ENCODE measurements around the gene RNF115. TPM values are rescaled to one million over a fixed set of nuclear protein-coding genes. Genes with fewer than 3 reads are reported as not detected.

Gene RNF115
- total RNA-seq, 3 donors from 2014 or later: 24.3 to 28.2 (median 26.1) TPM

GRCh38 chr1:145740269-145740668 is 83.6 kb downstream of the RNF115 start:
- intact Hi-C loops (cut with DNase I; ENCODE audit: low total_unique reads): no loop called here
- no peak for DNase-seq (ENCODE audit: low spot score in 2 of 2)
- no peaks in the 10 kb centered on the region for H3K27me3 ChIP-seq
- H3K4me3 ChIP-seq: no peak overlapping the region
- H3K4me1 ChIP-seq: no peaks in the 10 kb centered on the region
- TF ChIP-seq POLR2A (IDR thresholded peaks at IDR 0.05): no peak
- TF ChIP-seq POLR2AphosphoS5 (IDR thresholded peaks at IDR 0.05): no peak
- no peak for TF ChIP-seq CTCF (IDR thresholded peaks at IDR 0.05)
- no peaks in the 10 kb centered on the region for H3K36me3 ChIP-seq
- no peak overlapping the region for H3K27ac ChIP-seq
- no peaks in the 10 kb centered on the region for H3K9me3 ChIP-seq

- intact Hi-C loops (cut with DNase I; ENCODE audit: low total_unique reads): no loop called here
- TF ChIP-seq POLR2A (IDR thresholded peaks at IDR 0.05): no peak
- TF ChIP-seq POLR2AphosphoS5 (IDR thresholded peaks at IDR 0.05): no peak
- TF ChIP-seq CTCF (IDR thresholded peaks at IDR 0.05): no peak
- H3K4me3 ChIP-seq: no peak overlapping the region
- no peaks in the 10 kb centered on the region for H3K36me3 ChIP-seq
- H3K27me3 ChIP-seq: no peaks in the 10 kb centered on the region
- no peak for DNase-seq (ENCODE audit: low spot score in 2 of 2)
- no peak overlapping the region for H3K27ac ChIP-seq
- no peaks in the 10 kb centered on the region for H3K9me3 ChIP-seq
- H3K4me1 ChIP-seq: no peaks in the 10 kb centered on the region
These were observed 87.7 kb downstream of the RNF115 start for GRCh38 chr1:145736191-145736590.

GRCh38 chr1:145730900-145731299 is 93.0 kb downstream of the RNF115 start:
- Histone ChIP-seq H3K27me3 (no peaks in the 10 kb centered on the region), H3K4me1 (no peaks in the 10 kb centered on the region), H3K4me3 (no peak overlapping the region), H3K36me3 (no peaks in the 10 kb centered on the region), H3K27ac (no peak overlapping the region), H3K9me3 (no peaks in the 10 kb centered on the region)
- TF ChIP-seq POLR2A (IDR thresholded peaks at IDR 0.05) (no peak), CTCF (IDR thresholded peaks at IDR 0.05) (no peak), POLR2AphosphoS5 (IDR thresholded peaks at IDR 0.05) (no peak)
- intact Hi-C loops (cut with DNase I; ENCODE audit: low total_unique reads): no loop called here
- DNase-seq (ENCODE audit: low spot score in 2 of 2): no peak

- intact Hi-C loops (cut with DNase I; ENCODE audit: low total_unique reads): no loop called here
These were observed 93.4 kb downstream of the RNF115 start for GRCh38 chr1:145730467-145730866.

More at GRCh38 chr1:145730467-145730866, 93.4 kb downstream of the RNF115 start:
- no peak for DNase-seq (ENCODE audit: low spot score in 2 of 2)
- H3K36me3 ChIP-seq: no peaks in the 10 kb centered on the region
- H3K27ac ChIP-seq: no peak overlapping the region
- no peak for TF ChIP-seq POLR2AphosphoS5 (IDR thresholded peaks at IDR 0.05)
- TF ChIP-seq CTCF (IDR thresholded peaks at IDR 0.05): no peak
- no peak for TF ChIP-seq POLR2A (IDR thresholded peaks at IDR 0.05)
- H3K9me3 ChIP-seq: no peaks in the 10 kb centered on the region
- H3K27me3 ChIP-seq: no peaks in the 10 kb centered on the region
- no peak overlapping the region for H3K4me3 ChIP-seq
- H3K4me1 ChIP-seq: no peaks in the 10 kb centered on the region
